GM12878 (cell line): ENCODE data around the gene ZC3H10. TPM values are rescaled to one million over a fixed set of nuclear protein-coding genes. Genes with fewer than 3 reads are reported as not detected.

Source experiments
- ATAC-seq: fragments of 200-7000 bp; cut with Tn5 transposase; 3 replicates; pipeline ENCODE4 v1.9.1; 2020; ENCODE audit warnings: mild to moderate bottlenecking, moderate library complexity
- BruUV-seq: library from RNA; stranded (reverse); fragments of 400-500 nt; replicated peaks from 2 replicates; lab custom pipeline; 2021; lab: Mats Ljungman, UMichigan
- CTCF ChIA-PET: fragments of 300-600 bp; sonication (Branson Sonifier 250); formaldehyde crosslinking; extraction: SDS; loops from one replicate; lab custom pipeline; 2021; ENCODE audit warnings: inconsistent platforms; lab: Yijun Ruan, JAX
- POLR2A ChIA-PET: fragments of 350-600 bp; formaldehyde crosslinking; extraction: SDS; loops from one replicate; lab custom pipeline; 2021; ENCODE audit warnings: inconsistent platforms; lab: Charles Lee
- RAD21 ChIA-PET: fragments of 300-600 bp; sonication (Branson Sonifier 250); formaldehyde crosslinking; loops from one replicate; lab custom pipeline; 2023; ENCODE audit warnings: antibody characterized with exemption; ENCODE audit not compliant: unreplicated experiment; lab: Charles Lee
- SMC1A ChIA-PET: fragments of 300-600 bp; sonication (Branson Sonifier 250); formaldehyde crosslinking; loops from one replicate; lab custom pipeline; 2023; ENCODE audit not compliant: unreplicated experiment, uncharacterized antibody; lab: Charles Lee
- DNase-seq: peaks from one replicate; pipeline ENCODE4 v3.0.0-alpha.2; 2011; ENCODE audit warnings: low read depth, low spot score
- FAIRE-seq: peaks from 3 replicates; lab custom pipeline; 2011; peaks lifted over from hg19 to GRCh38; lab: Jason Lieb, UNC
- H2AFZ ChIP-seq: 2 replicates; pipeline ENCODE4 v1.6.0; 2011; ENCODE audit warnings: low read depth, low read length, control low read depth; ENCODE audit not compliant: control insufficient read depth
- H3K27ac ChIP-seq: 2 replicates; pipeline ENCODE4 v1.5.1; 2011; ENCODE audit warnings: control low read depth; ENCODE audit not compliant: control insufficient read depth, insufficient read depth
- H3K27me3 ChIP-seq, 2 experiments: replicated peaks in 1 of 2; 2 replicates each; pipeline versions ENCODE4 v1.6.0 to v1.6.1; 2011; ENCODE audit warnings: low read length in 1 of 2; ENCODE audit not compliant: control insufficient read depth in 2 of 2, insufficient read depth in 2 of 2
- H3K36me3 ChIP-seq, 2 experiments: 2 replicates each; pipeline ENCODE4 v1.5.1; 2011; ENCODE audit warnings: low read length in 1 of 2; ENCODE audit not compliant: control insufficient read depth in 2 of 2, insufficient read depth in 2 of 2
- H3K4me1 ChIP-seq: 2 replicates; pipeline ENCODE4 v1.6.1; 2011; ENCODE audit warnings: mild to moderate bottlenecking, low read length, moderate library complexity, mixed read lengths; ENCODE audit not compliant: control insufficient read depth, insufficient read depth
- H3K4me2 ChIP-seq: 2 replicates; pipeline ENCODE4 v1.6.0; 2011; ENCODE audit warnings: control low read depth; ENCODE audit not compliant: control insufficient read depth, insufficient read depth
- H3K4me3 ChIP-seq: fragments of 200-600 bp; sonication (generic); 2 replicates; pipeline ENCODE4 v1.5.1; 2016
- H3K79me2 ChIP-seq: 2 replicates; pipeline ENCODE4 v1.6.0; 2011; ENCODE audit warnings: low read length; ENCODE audit not compliant: control insufficient read depth, insufficient read depth
- H3K9ac ChIP-seq: 2 replicates; pipeline ENCODE4 v1.8.0; 2011; ENCODE audit warnings: low read length, control low read depth, mixed read lengths; ENCODE audit not compliant: control insufficient read depth, insufficient read depth
- H3K9me3 ChIP-seq: replicated peaks from 3 replicates; pipeline ENCODE4 v1.5.1; 2011; ENCODE audit warnings: mild to moderate bottlenecking, low read length; ENCODE audit not compliant: control insufficient read depth, insufficient read depth
- H4K20me1 ChIP-seq: 2 replicates; pipeline ENCODE4 v1.6.0; 2011; ENCODE audit not compliant: control insufficient read depth, insufficient read depth
- BCL11A ChIP-seq: IDR thresholded peaks from 2 replicates; pipeline ENCODE4 v1.6.1; 2011; ENCODE audit warnings: low read depth, low read length
- CHD4 ChIP-seq: fragments of 200-600 bp; sonication (generic); IDR thresholded peaks from 2 replicates; pipeline ENCODE4 v1.6.1; 2016; ENCODE audit warnings: mild to moderate bottlenecking
- EGR1 ChIP-seq, 2 experiments: IDR thresholded peaks; 1 replicate in 1 of 2; 2 replicates in 1 of 2; pipeline ENCODE4 v1.6.1; 2011 to 2012; ENCODE audit warnings: low read depth in 2 of 2, low read length in 2 of 2, borderline replicate concordance in 1 of 2, mild to moderate bottlenecking in 1 of 2, moderate library complexity in 1 of 2
- ESRRA ChIP-seq: IDR thresholded peaks from 2 replicates; pipeline ENCODE4 v1.6.1; 2012; ENCODE audit warnings: mild to moderate bottlenecking, low read length, improper control_type of control experiment
- IRF4 ChIP-seq: IDR thresholded peaks from 2 replicates; pipeline ENCODE4 v1.6.1; 2011; ENCODE audit warnings: low read depth, low read length
- MYC ChIP-seq: IDR thresholded peaks from 2 replicates; pipeline ENCODE4 v1.6.1; 2011; ENCODE audit warnings: mild to moderate bottlenecking, low read length, moderate library complexity, inconsistent platforms; ENCODE audit not compliant: insufficient read depth, insufficient replicate concordance, insufficient read length, severe bottlenecking
- NFYB ChIP-seq: IDR thresholded peaks from 2 replicates; pipeline ENCODE4 v1.6.1; 2011; ENCODE audit warnings: low read depth, mild to moderate bottlenecking, low read length, improper control_type of control experiment, moderate library complexity; ENCODE audit not compliant: insufficient read depth
- NRF1 ChIP-seq: conservative IDR thresholded peaks from 2 replicates; pipeline ENCODE4 v1.6.1; 2011; ENCODE audit warnings: mild to moderate bottlenecking, low read depth, low read length, improper control_type of control experiment
- PAX5 ChIP-seq: IDR thresholded peaks from 2 replicates; pipeline ENCODE4 v1.6.1; 2011; ENCODE audit warnings: low read depth, low read length, borderline replicate concordance
- POLR2AphosphoS5 ChIP-seq: IDR thresholded peaks from 2 replicates; pipeline ENCODE4 v1.6.1; 2011; ENCODE audit warnings: mild to moderate bottlenecking, low read length, inconsistent platforms
- SPI1 ChIP-seq: IDR thresholded peaks from 2 replicates; pipeline ENCODE4 v1.6.1; 2011; ENCODE audit warnings: low read depth, mild to moderate bottlenecking, low read length, moderate library complexity, borderline replicate concordance; ENCODE audit not compliant: insufficient read depth
- SUPT20H ChIP-seq: IDR thresholded peaks from 2 replicates; pipeline ENCODE4 v1.6.1; 2011; ENCODE audit warnings: low read depth, mild to moderate bottlenecking, low read length, moderate library complexity, borderline replicate concordance; ENCODE audit not compliant: control insufficient read depth
- TARDBP ChIP-seq: IDR thresholded peaks from 2 replicates; pipeline ENCODE4 v1.6.1; 2016; ENCODE audit warnings: borderline replicate concordance
- WRNIP1 ChIP-seq: IDR thresholded peaks from 2 replicates; pipeline ENCODE4 v1.6.1; 2011; ENCODE audit warnings: low read depth, low read length, improper control_type of control experiment, borderline replicate concordance
- YY1 ChIP-seq: IDR thresholded peaks from 2 replicates; pipeline ENCODE4 v1.6.1; 2011; ENCODE audit warnings: low read depth, mild to moderate bottlenecking, low read length
- ZBED1 ChIP-seq: IDR thresholded peaks from 2 replicates; pipeline ENCODE4 v1.6.1; 2016; ENCODE audit warnings: borderline replicate concordance
- WGBS: methylation state at CpG from one replicate; pipeline ENCODE4 v1.1.6; 2016; ENCODE audit warnings: low lambda C conversion rate; ENCODE audit not compliant: insufficient replicate concordance, insufficient coverage; ENCODE audit errors: missing lambda C conversion rate; 5-methylcytosine and 5-hydroxymethylcytosine counted together
- in situ Hi-C: fragments of 300-500 bp; cut with MboI; formaldehyde crosslinking; loops from 9 replicates; pipeline ENCODE4 v1.14.3; 2018; ENCODE audit warnings: mixed read lengths
- intact Hi-C: fragments of 100-400 bp; cut with micrococcal nuclease; formaldehyde crosslinking; loops from one replicate; pipeline ENCODE4 v1.14.2; 2022; ENCODE audit not compliant: unreplicated experiment
- polyA plus RNA-seq, 11 experiments: library from polyadenylated mRNA; depleted of rRNA in 4 of 11; unstranded in 6 of 11; stranded (reverse) in 5 of 11; fragments of >200 nt; fragmentation: Nextera tagmentation in 4 of 11; fragmentation: Illumina TruSeq in 1 of 11; extraction: Ambion mirVana in 4 of 11; extraction: Trizol in 1 of 11; gene quantifications; 1 replicate in 1 of 11; 2 replicates in 10 of 11; pipeline versions ENCODE4 v1.2.1 to v1.2.3, GENCODE V29; 2011 to 2016; ENCODE audit warnings: inconsistent platforms in 2 of 11, missing spikeins in 2 of 11, low read depth in 1 of 11
- total RNA-seq, 4 experiments: library from RNA; depleted of rRNA in 3 of 4; stranded (reverse); fragments of >200 nt in 3 of 4; fragmentation: Illumina TruSeq in 1 of 4; extraction: Trizol in 1 of 4; gene quantifications; 2 replicates each; pipeline versions ENCODE4 v1.2.1 to v1.2.3, GENCODE V29; 2013 to 2021
- TF ChIP-seq, protein P1 (sequence below): IDR thresholded peaks from 2 replicates; pipeline ENCODE4 v1.6.1; 2011; ENCODE audit warnings: borderline replicate concordance, low read depth, mild to moderate bottlenecking, moderate library complexity, mixed read lengths, low read length; ENCODE audit not compliant: insufficient read depth; ENCODE audit errors: extremely low read length

The ZC3H10 gene
- total and polyA plus RNA-seq, 10 of the 15 experiments (the other 5 are each of a cell fraction or from before 2014, with no cell fraction given) = 0.56 to 6.4 (median 3.7) TPM

DNA sequence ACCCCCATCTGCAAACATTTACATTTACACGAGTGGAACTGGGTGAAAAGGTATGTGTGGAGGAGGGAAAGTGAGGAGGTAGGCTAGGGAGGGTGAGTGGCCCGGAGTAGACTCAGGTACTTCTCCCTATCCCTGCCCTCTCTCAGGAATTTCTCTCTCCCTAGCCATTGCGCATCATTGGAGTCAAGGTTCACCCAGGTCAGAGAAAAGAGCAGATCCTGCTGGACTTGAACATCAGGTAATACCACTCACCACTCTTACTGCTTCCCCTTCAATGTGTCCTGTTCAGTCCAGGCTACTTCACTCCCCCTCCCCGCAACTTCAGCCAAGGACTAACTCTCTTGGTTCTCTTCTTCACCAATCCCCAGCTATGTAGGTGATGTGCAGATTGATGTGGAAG lies 12.8 kb downstream of the ZC3H10 start:
- TF ChIP-seq WRNIP1 (no peak), NRF1 (no peak), ESRRA (no peak), MYC (no peak), IRF4 (no peak), SPI1 (no peak), ZBED1 (no peak), PAX5 (no peak), POLR2AphosphoS5 (no peak), SUPT20H (no peak), BCL11A (no peak), CHD4 (no peak), EGR1 (IDR thresholded peaks at IDR 0.05; ENCODE audit: borderline replicate concordance in 1 of 2, low read depth in 2 of 2, low read length in 2 of 2) (no peak), TARDBP (no peak), NFYB (no peak), YY1 (no peak)
- TF ChIP-seq, protein P1, sequence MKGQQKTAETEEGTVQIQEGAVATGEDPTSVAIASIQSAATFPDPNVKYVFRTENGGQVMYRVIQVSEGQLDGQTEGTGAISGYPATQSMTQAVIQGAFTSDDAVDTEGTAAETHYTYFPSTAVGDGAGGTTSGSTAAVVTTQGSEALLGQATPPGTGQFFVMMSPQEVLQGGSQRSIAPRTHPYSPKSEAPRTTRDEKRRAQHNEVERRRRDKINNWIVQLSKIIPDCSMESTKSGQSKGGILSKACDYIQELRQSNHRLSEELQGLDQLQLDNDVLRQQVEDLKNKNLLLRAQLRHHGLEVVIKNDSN = no peak
- TF ChIP-seq, all 136 proteins: peak for 0
- H3K4me1 ChIP-seq = peaks cover 21% of the 10 kb centered on the region
- FAIRE-seq (no peak), ATAC-seq (no peak), DNase-seq (no peak)
- H3K4me3 ChIP-seq = no peak overlapping the region
- ChIA-PET SMC1A (interaction anchor here (1.3 to 1.5 kb wide), 2 partner anchors 12 to 58 kb away, joined by 4 to 6 read pairs; partner anchors contain the start of gene ZC3H10), CTCF (interaction anchor here (0.6 to 10.3 kb wide), 2 partner anchors 58 to 308 kb away, joined by 3 to 129 read pairs; partner anchors contain the start of gene SMARCC2), POLR2A (interaction anchor here (0.6 to 1.4 kb wide), 3 partner anchors 20 to 91 kb away, joined by 4 to 9 read pairs (median 7); partner anchors contain the start of gene RNF41), RAD21 (no interaction called here)
- WGBS = 83% methylated on average over 4 of the region's 4 CpGs
- H4K20me1 ChIP-seq = no peaks in the 10 kb centered on the region
- H3K9me3 ChIP-seq = no peaks in the 10 kb centered on the region
- no peak overlapping the region for H3K4me2 ChIP-seq
- peaks cover 14 to 16% of the 10 kb centered on the region in 2 experiments for H3K36me3 ChIP-seq
- no peaks in the 10 kb centered on the region for H3K27me3 ChIP-seq
- BruUV-seq = no TSS peak
- intact Hi-C loops (no loop called here), in situ Hi-C loops (loop anchor here (5.0 kb wide), 1 partner anchor 56 kb away; the partner anchor contains the start of gene SMARCC2)
- no peak overlapping the region for H2AFZ ChIP-seq
- peaks cover 21% of the 10 kb centered on the region for H3K79me2 ChIP-seq
- no peak overlapping the region; the same call in 1 of the 2 replicates for H3K9ac ChIP-seq
- H3K27ac ChIP-seq = no peak overlapping the region
